Activated CD4-positive, alpha-beta T cell treated with anti-CD3 and anti-CD28 coated beads for 36 hours (primary cell): Measurements from ENCODE around the gene SPACA1. TPM values are rescaled to one million over a fixed set of nuclear protein-coding genes. Genes with fewer than 3 reads are reported as not detected.

Experiments used
- ATAC-seq: fragments of 200-7000 bp; cut with Tn5 transposase; one replicate; pipeline ENCODE4 v1.10.0; 2021; ENCODE audit warnings: mild to moderate bottlenecking, moderate library complexity
- CTCF ChIA-PET: fragments of 350-600 bp; sonication (Branson Sonifier 250); formaldehyde crosslinking; loops from one replicate; lab custom pipeline; 2021; ENCODE audit warnings: antibody characterized with exemption; lab: Charles Lee
- POLR2A ChIA-PET: fragments of 350-600 bp; sonication (Branson Sonifier 250); formaldehyde crosslinking; loops from one replicate; lab custom pipeline; 2021; ENCODE audit warnings: antibody characterized with exemption, inconsistent platforms; lab: Charles Lee
- DNase-seq: peaks from one replicate; pipeline ENCODE4 v3.0.0-alpha.2; 2020
- H3K27ac Mint-ChIP-seq: one replicate; pipeline ENCODE4 v1.8.0; 2021; ENCODE audit warnings: mixed read lengths
- H3K27me3 Mint-ChIP-seq: one replicate; pipeline ENCODE4 v1.8.0; 2021; ENCODE audit warnings: mixed read lengths
- H3K36me3 Mint-ChIP-seq: one replicate; pipeline ENCODE4 v1.8.0; 2021; ENCODE audit warnings: low read depth, mixed read lengths
- H3K4me1 Mint-ChIP-seq: one replicate; pipeline ENCODE4 v1.8.0; 2021; ENCODE audit warnings: mixed read lengths
- H3K4me3 Mint-ChIP-seq: one replicate; pipeline ENCODE4 v1.8.0; 2021; ENCODE audit warnings: mild to moderate bottlenecking, moderate library complexity, mixed read lengths
- H3K9me3 Mint-ChIP-seq: one replicate; pipeline ENCODE4 v1.8.0; 2021; ENCODE audit warnings: low read depth, mixed read lengths
- intact Hi-C, 2 experiments: fragments of 100-400 bp; cut with DNase I in 1 of 2; cut with micrococcal nuclease in 1 of 2; formaldehyde crosslinking; loops; one replicate each; pipeline versions ENCODE4 v1.14.2 to v1.15.1; 2022 to 2024; cut with DNase I, micrococcal nuclease
- total RNA-seq, 2 experiments: library from RNA; stranded (reverse); gene quantifications; one replicate each; pipeline ENCODE4 v1.2.3, GENCODE V29; 2021

SPACA1 gene
- total RNA-seq, 2 experiments from 2014 or later = not detected

DNA sequence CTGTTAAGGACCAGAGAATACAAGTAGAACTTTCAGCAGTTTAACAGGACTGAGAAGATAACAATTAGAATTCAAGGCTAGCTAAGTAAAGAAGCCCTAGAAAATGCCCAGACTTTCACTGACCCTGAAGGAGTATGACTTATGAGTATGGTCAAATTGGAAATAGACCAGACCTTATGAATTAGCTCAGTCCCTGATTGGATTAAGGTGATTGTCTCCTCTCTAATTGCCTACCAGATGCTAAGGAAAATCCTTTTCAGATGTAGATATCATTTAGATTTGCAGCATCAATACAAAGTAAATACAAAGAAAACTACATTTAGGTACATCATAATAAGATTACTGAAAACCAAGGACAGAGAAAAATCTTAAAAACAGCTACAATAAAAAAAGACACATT is 59.6 kb downstream of the SPACA1 start:
- no peak overlapping the region for H3K4me3 Mint-ChIP-seq
- ChIA-PET POLR2A (interaction anchor here (0.6 kb wide), 1 partner anchor 523 kb away, joined by 7 read pairs; no protein-coding TSS in a partner anchor), CTCF (no interaction called here)
- ATAC-seq (no peak), DNase-seq (no peak)
- no peak overlapping the region for H3K27ac Mint-ChIP-seq
- H3K9me3 Mint-ChIP-seq = no peaks in the 10 kb centered on the region
- no peaks in the 10 kb centered on the region for H3K36me3 Mint-ChIP-seq
- peaks cover 10% of the 10 kb centered on the region for H3K27me3 Mint-ChIP-seq
- intact Hi-C loops = no loop called here
- H3K4me1 Mint-ChIP-seq = no peaks in the 10 kb centered on the region

DNA sequence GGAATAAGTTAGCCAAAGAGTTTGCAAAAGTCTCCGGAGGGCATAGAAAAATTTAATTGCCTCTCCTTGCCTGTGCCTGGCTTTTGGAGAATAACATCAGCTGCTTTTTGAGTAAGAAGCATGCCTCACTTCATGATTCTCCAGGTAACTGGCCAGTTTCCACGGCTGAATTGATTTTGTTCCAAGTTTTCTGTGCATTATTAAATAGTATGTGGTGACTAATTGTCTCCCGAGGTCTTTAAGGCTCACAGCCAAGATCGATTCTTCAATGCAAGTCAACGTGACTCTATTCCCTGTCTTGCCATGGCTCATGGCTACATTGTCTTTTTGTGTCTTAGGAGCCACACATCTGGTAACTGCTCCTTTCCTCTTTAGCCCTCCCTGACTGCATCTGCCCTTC is 64.3 kb downstream of the SPACA1 start:
- intact Hi-C loops = no loop called here
- no peaks in the 10 kb centered on the region for H3K4me1 Mint-ChIP-seq
- POLR2A ChIA-PET = no interaction called here
- CTCF ChIA-PET = no interaction called here
- no peaks in the 10 kb centered on the region for H3K9me3 Mint-ChIP-seq
- DNase-seq (no peak), ATAC-seq (no peak)
- no peak overlapping the region for H3K4me3 Mint-ChIP-seq
- no peaks in the 10 kb centered on the region for H3K36me3 Mint-ChIP-seq
- no peak overlapping the region for H3K27ac Mint-ChIP-seq
- peaks cover 19% of the 10 kb centered on the region for H3K27me3 Mint-ChIP-seq

DNA sequence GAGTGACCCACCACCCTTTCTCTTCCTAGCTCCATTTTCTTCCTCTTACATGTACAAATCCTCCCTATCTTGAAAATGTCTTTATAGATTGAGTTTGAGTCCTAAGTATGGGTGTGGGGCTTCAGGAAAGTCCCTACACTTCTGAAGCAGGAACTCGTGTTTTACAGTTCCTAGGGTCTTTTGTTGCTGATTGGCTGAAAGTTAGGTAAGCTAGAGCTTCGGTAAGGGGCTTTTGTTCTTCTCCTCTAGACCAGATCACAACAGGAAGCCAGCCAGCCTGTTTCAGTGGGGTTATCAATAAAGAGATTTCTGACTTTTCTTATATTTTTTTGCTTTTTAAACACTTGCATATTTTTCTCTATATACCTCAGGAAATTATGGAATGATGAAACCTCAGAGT is 67.2 kb downstream of the SPACA1 start:
- Mint-ChIP-seq H3K4me3 (no peak overlapping the region), H3K36me3 (no peaks in the 10 kb centered on the region), H3K27me3 (peaks cover 19% of the 10 kb centered on the region), H3K27ac (no peak overlapping the region), H3K4me1 (no peaks in the 10 kb centered on the region), H3K9me3 (no peaks in the 10 kb centered on the region)
- no peak for ATAC-seq
- DNase-seq = no peak
- POLR2A ChIA-PET = no interaction called here
- intact Hi-C loops = no loop called here
- CTCF ChIA-PET = no interaction called here

DNA sequence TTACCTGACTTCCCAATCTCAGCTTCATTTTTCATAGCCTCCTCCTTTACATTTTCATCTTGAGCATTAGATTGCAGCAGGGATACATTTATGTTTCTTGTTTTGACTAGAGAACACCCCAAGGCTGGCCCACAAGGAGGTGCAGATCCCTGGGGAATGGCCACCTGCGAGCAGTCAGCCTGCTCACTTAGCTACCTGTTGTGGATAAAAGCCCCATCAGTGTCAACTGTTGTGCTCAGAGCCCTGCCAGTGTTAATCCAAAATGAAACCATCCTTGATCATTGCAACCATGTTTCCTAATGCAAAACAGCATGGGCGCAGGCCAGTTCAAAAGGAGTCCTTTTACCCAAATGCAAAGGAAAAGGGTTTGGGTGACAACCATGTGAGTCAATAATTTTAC is 67.7 kb downstream of the SPACA1 start:
- no peaks in the 10 kb centered on the region for H3K4me1 Mint-ChIP-seq
- H3K27ac Mint-ChIP-seq = no peak overlapping the region
- ATAC-seq = no peak
- ChIA-PET POLR2A (no interaction called here), CTCF (no interaction called here)
- H3K4me3 Mint-ChIP-seq = no peak overlapping the region
- intact Hi-C loops = no loop called here
- peaks cover 19% of the 10 kb centered on the region for H3K27me3 Mint-ChIP-seq
- DNase-seq = no peak
- H3K36me3 Mint-ChIP-seq = no peaks in the 10 kb centered on the region
- H3K9me3 Mint-ChIP-seq = no peaks in the 10 kb centered on the region

DNA sequence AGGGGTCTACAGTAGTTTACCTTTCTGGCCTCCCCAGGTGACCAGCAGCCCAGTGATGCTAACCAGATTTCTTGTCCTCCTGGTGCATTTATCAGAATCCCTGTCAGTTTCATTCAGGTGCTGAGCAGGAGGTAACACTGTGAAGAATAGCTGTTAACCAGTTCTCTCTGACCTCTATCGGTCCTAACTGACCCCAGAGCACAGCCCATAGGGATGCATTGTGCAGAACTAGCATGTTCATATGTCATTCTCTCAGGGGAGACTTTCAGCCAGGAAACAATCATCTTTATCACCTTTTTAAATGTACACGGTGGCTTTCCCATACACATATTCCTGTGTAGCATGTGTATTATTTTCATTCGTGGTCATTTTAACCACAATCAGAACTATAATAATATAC is 68.6 kb downstream of the SPACA1 start:
- Mint-ChIP-seq H3K4me3 (no peak overlapping the region), H3K36me3 (no peaks in the 10 kb centered on the region), H3K27ac (no peak overlapping the region), H3K27me3 (peaks cover 18% of the 10 kb centered on the region), H3K9me3 (no peaks in the 10 kb centered on the region), H3K4me1 (no peaks in the 10 kb centered on the region)
- ChIA-PET CTCF (no interaction called here), POLR2A (no interaction called here)
- intact Hi-C loops = no loop called here
- no peak for DNase-seq
- ATAC-seq = no peak

Other genes with a start within 250 kb of the SPACA1 start
- gene CNR1, start 118.5 kb downstream of the SPACA1 start, total RNA-seq = not detected